HG02763 (cell line): Measurements from ENCODE around the gene FAM98C.
"Not testable (repeated sequence)": the region's sequence is repeated elsewhere in the genome, so short reads cannot be mapped to it uniquely, and the experiment has no call there.

ENCODE experiments used
- ATAC-seq: cut with Tn5 transposase; IDR thresholded peaks from one replicate; pipeline ENCODE4 v1.9.1; 2021; ENCODE audit warnings: mild to moderate bottlenecking, moderate library complexity; ENCODE audit not compliant: unreplicated experiment

FAM98C gene

GRCh38 chr19:38395381-38396114 is 7.3 kb upstream of the FAM98C start:
- no peak for ATAC-seq

GRCh38 chr19:38399081-38399480 is 3.8 kb upstream of the FAM98C start:
- no peak for ATAC-seq

GRCh38 chr19:38399537-38399936 is 3.4 kb upstream of the FAM98C start:
- ATAC-seq = no peak

GRCh38 chr19:38400361-38400760 is 2.5 kb upstream of the FAM98C start:
- ATAC-seq = no peak

GRCh38 chr19:38401148-38401547 is 1.7 kb upstream of the FAM98C start:
- no peak for ATAC-seq

- no peak for ATAC-seq
Observed at GRCh38 chr19:38402623-38402966, 298 bp upstream of the FAM98C start.

GRCh38 chr19:38404858-38405257 is 2.0 kb downstream of the FAM98C start:
- ATAC-seq = no peak

- ATAC-seq = no peak
Observed at GRCh38 chr19:38405276-38405675, 2.4 kb downstream of the FAM98C start.

GRCh38 chr19:38409631-38410133 is 6.8 kb downstream of the FAM98C start:
- no peak for ATAC-seq

- not testable (repeated sequence) for ATAC-seq
Observed at GRCh38 chr19:38410407-38410806, 7.5 kb downstream of the FAM98C start.

GRCh38 chr19:38411041-38411712 is 8.3 kb downstream of the FAM98C start:
- no peak for ATAC-seq

GRCh38 chr19:38411898-38412297 is 9.0 kb downstream of the FAM98C start:
- not testable (repeated sequence) for ATAC-seq

- no peak for ATAC-seq
Observed at GRCh38 chr19:38412491-38412890, 9.6 kb downstream of the FAM98C start.

GRCh38 chr19:38412961-38413360 is 10.1 kb downstream of the FAM98C start:
- ATAC-seq = no peak

- no peak for ATAC-seq
Observed at GRCh38 chr19:38413416-38413815, 10.5 kb downstream of the FAM98C start.

GRCh38 chr19:38417146-38417543 is 14.3 kb downstream of the FAM98C start:
- ATAC-seq = no peak

- ATAC-seq = no peak
Observed at GRCh38 chr19:38417544-38418506, 14.9 kb downstream of the FAM98C start.

GRCh38 chr19:38420935-38421334 is 18.0 kb downstream of the FAM98C start:
- no peak for ATAC-seq

- no peak for ATAC-seq
Observed at GRCh38 chr19:38421856-38422255, 19.0 kb downstream of the FAM98C start.

- no peak for ATAC-seq
Observed at GRCh38 chr19:38422438-38422837, 19.5 kb downstream of the FAM98C start.

GRCh38 chr19:38424272-38424671 is 21.4 kb downstream of the FAM98C start:
- no peak for ATAC-seq
